Aorta (tissue), 5 donors: ENCODE measurements around the gene NFIC. TPM values are rescaled to one million over a fixed set of nuclear protein-coding genes. Genes with fewer than 3 reads are reported as not detected.
A peak's percentile ranks its signal among the peaks of the same experiment; 100 is the strongest.
"Not testable (repeated sequence)": the region's sequence is repeated elsewhere in the genome, so short reads cannot be mapped to it uniquely, and the experiment has no call there.

Source experiments
- ATAC-seq: fragments of 200-7000 bp; cut with Tn5 transposase; one replicate; pipeline ENCODE4 v1.9.1; 2022; ENCODE audit warnings: moderate library complexity; ENCODE audit not compliant: low FRiP score
- DNase-seq, 2 donors: peaks; one replicate each; pipeline ENCODE4 v3.0.0-alpha.2; 2020
- H3K27ac ChIP-seq, 2 donors: one replicate each; pipeline ENCODE4 v1.5.1; 2013; ENCODE audit warnings: low read length in 2 of 2, mild to moderate bottlenecking in 2 of 2, moderate library complexity in 2 of 2, control low read depth in 1 of 2, inconsistent platforms in 1 of 2, low read depth in 1 of 2
- H3K27me3 ChIP-seq, 2 donors: one replicate each; pipeline ENCODE4 v1.6.1; 2013; ENCODE audit warnings: control low read depth in 1 of 2, low read length in 1 of 2, mild to moderate bottlenecking in 1 of 2, moderate library complexity in 1 of 2; ENCODE audit not compliant: insufficient read depth in 2 of 2, control insufficient read depth in 1 of 2
- H3K36me3 ChIP-seq, 2 donors: one replicate each; pipeline ENCODE4 v1.6.1; 2013; ENCODE audit warnings: control low read depth in 1 of 2, low read length in 1 of 2, mild to moderate bottlenecking in 1 of 2; ENCODE audit not compliant: insufficient read depth in 2 of 2, control insufficient read depth in 1 of 2
- H3K4me1 ChIP-seq, 2 donors: one replicate each; pipeline ENCODE4 v1.6.1; 2013; ENCODE audit warnings: low read length in 2 of 2, control low read depth in 1 of 2, mild to moderate bottlenecking in 1 of 2, moderate library complexity in 1 of 2; ENCODE audit not compliant: insufficient read depth in 2 of 2, control insufficient read depth in 1 of 2
- H3K4me3 ChIP-seq, 2 donors: one replicate each; pipeline ENCODE4 v1.5.1; 2013; ENCODE audit warnings: low read length in 2 of 2, control low read depth in 1 of 2, mild to moderate bottlenecking in 1 of 2
- H3K9me3 ChIP-seq: one replicate; pipeline ENCODE4 v1.6.1; 2013; ENCODE audit warnings: mild to moderate bottlenecking, low read length; ENCODE audit not compliant: control insufficient read depth
- WGBS, 2 donors: extraction: QIAGEN DNeasy Blood & Tissue Kit; methylation state at CpG; one replicate each; pipeline ENCODE4 v1.1.7; 2013; 5-methylcytosine and 5-hydroxymethylcytosine counted together
- intact Hi-C, 2 donors: fragments of 100-400 bp; cut with DNase I; formaldehyde crosslinking; loops; one replicate each; pipeline versions ENCODE4 v1.14.2 to v1.15.0; 2022
- polyA plus RNA-seq, 2 donors: library from polyadenylated mRNA; stranded (reverse); fragments of 200-250 nt; gene quantifications; one replicate each; pipeline ENCODE4 v1.2.3, GENCODE V29; 2013
- total RNA-seq, 2 donors: library from RNA; stranded (reverse); fragmentation: NEBNext Ultra II Directional; extraction: Animal tissue kit (Norgen Biotek cat#: 25700); gene quantifications; one replicate each; pipeline ENCODE4 v1.2.1, GENCODE V29; 2021
- donor health status: healthy with polysubstance abuse.
- donor health status: Bipolar disorder and iron deficiency.
- donor health status: DM: no; HTN: no; CAD: no.
- donor health status: DM: no; HTN: no; CAD: no.
- donor health status: DM: yes; HTN: yes; CAD: no.

The NFIC gene
- total and polyA plus RNA-seq, 4 donors, result 37.5 to 188 (median 106) TPM

DNA sequence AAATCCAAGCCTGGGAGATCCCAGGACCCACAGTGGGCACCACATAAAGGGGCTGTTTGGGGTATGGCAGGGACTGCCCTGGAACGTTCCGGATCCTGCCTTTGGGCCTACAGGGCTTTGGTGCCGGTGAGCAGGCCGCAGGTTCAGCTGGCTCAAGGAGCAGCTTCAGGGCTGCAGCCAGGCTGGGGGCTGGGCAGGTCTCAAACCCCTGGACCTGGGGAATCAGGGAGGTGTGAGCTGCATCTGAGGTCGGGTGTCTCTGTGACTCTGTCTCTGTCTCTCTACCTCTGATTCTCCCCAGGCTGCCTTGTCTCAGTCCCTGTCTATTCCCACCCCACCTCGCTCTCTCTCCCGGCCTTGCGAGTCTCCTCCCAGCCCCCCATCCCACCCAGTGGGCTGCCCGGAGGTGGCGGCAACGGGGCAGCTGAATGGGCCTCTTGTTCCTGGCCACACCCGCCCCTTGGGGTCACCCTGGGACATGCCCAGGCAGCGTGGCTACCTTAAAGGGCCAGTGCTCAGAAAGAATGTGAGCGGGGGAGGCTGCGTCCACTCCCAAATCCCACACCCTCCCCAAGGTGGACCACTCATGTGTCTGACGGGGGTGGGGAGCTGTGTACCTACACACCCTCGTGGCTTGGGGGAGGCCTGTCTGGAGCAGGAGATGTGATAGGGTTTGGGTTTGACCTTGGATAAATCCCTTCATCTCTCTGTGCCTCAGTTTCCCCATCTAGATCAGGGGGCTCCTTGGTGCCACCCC is 31.1 kb downstream of the NFIC start:
- Histone ChIP-seq H3K9me3 (no peaks in the 10 kb centered on the region), H3K36me3 (no peaks in the 10 kb centered on the region), H3K27me3 (no peaks in the 10 kb centered on the region), H3K4me1 (no peaks in the 10 kb centered on the region), H3K27ac (peak overlapping the region in 1 of 2 donors; percentile 87), H3K4me3 (no peak overlapping the region)
- ATAC-seq, result peak; percentile 17
- 28% methylated on average over 16 to 17 of the region's 17 CpGs for WGBS, 2 donors
- DNase-seq, result no peak
- intact Hi-C loops, result no loop called here

DNA sequence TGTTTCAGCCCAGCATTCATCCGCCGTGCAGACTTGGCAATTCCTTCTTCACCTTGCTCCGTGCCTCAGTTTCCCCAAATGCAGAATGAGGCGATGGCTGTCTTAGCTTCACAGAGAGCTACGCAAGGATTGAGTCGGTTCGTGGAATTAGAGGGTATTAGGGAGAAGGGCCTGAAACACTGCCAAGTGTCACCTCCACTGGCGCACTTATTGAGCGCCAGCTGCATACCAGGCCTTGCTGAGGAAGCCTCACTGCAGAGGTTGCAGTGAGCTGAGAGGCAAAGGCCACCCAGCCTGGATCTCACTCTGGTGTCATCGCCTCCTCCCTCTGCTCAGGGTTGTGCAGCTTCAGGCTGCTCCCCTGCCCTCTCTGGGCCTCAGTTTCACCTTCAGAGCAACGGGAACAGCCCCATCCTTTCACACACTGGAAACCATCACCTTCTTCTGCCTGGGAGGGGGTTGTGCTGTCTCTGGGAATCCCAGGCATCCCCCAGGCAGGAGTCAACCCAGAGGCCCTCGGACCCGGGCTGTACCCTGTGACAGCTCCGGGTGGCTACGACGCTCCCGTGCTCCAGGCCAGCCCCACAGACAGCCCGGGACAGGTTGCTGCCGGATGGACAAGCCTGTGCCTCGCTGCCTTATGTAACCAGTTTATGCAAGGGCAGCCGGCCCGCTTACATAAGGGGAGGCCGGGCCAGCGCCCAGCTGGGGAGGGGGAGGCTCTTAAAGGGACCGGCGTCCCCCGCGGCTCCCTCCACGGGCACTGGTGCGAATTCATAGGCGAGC is 31.9 kb downstream of the NFIC start:
- peak overlapping the region in 1 of 2 donors; percentile 87 for H3K27ac ChIP-seq
- peak overlapping the region in 1 of 2 donors; percentile 22 for H3K4me3 ChIP-seq
- no peaks in the 10 kb centered on the region for H3K36me3 ChIP-seq
- H3K9me3 ChIP-seq, result no peaks in the 10 kb centered on the region
- DNase-seq (peak; percentile 75 to 83), ATAC-seq (peak; percentile 83)
- H3K4me1 ChIP-seq, result peaks cover 0 to 1% of the 10 kb centered on the region in 2 donors
- WGBS, 2 donors, result 27 to 32% methylated on average over 31 of the region's 31 CpGs
- intact Hi-C loops, result no loop called here
- no peaks in the 10 kb centered on the region for H3K27me3 ChIP-seq

GRCh38 chr19:3398900-3399278 is 32.5 kb downstream of the NFIC start:
- peaks cover 0 to 2% of the 10 kb centered on the region in 2 donors for H3K4me1 ChIP-seq
- intact Hi-C loops, result no loop called here
- 29 to 42% methylated on average over 10 of the region's 10 CpGs for WGBS, 2 donors
- H3K9me3 ChIP-seq, result no peaks in the 10 kb centered on the region
- no peak for DNase-seq
- no peaks in the 10 kb centered on the region for H3K36me3 ChIP-seq
- peak; percentile 2 for ATAC-seq
- H3K4me3 ChIP-seq, result no peak overlapping the region
- H3K27me3 ChIP-seq, result no peaks in the 10 kb centered on the region
- peak overlapping the region in 1 of 2 donors; percentile 64 for H3K27ac ChIP-seq

- H3K27me3 ChIP-seq, H3K36me3 ChIP-seq, H3K4me1 ChIP-seq, DNase-seq, H3K4me3 ChIP-seq, intact Hi-C loops, ATAC-seq, H3K9me3 ChIP-seq: not testable (repeated sequence)
- 72 to 74% methylated on average over 7 of the region's 7 CpGs for WGBS, 2 donors
- peak overlapping the region in 1 of 2 donors; percentile 64 for H3K27ac ChIP-seq
Observed at GRCh38 chr19:3399311-3399710, 32.9 kb downstream of the NFIC start.

GRCh38 chr19:3401004-3401768 is 34.8 kb downstream of the NFIC start:
- intact Hi-C loops, result loop anchor here in 1 of 2 donors (5.0 kb wide), 1 partner anchor 34 kb away; the partner anchor contains the start of gene NFIC
- Histone ChIP-seq H3K27ac (peak overlapping the region in 1 of 2 donors; percentile 31), H3K36me3 (no peaks in the 10 kb centered on the region), H3K27me3 (no peaks in the 10 kb centered on the region), H3K4me1 (peaks cover 0 to 2% of the 10 kb centered on the region in 2 donors), H3K9me3 (no peaks in the 10 kb centered on the region), H3K4me3 (no peak overlapping the region)
- 84% methylated on average over 17 to 18 of the region's 18 CpGs for WGBS, 2 donors
- ATAC-seq, result no peak
- DNase-seq, result no peak

DNA sequence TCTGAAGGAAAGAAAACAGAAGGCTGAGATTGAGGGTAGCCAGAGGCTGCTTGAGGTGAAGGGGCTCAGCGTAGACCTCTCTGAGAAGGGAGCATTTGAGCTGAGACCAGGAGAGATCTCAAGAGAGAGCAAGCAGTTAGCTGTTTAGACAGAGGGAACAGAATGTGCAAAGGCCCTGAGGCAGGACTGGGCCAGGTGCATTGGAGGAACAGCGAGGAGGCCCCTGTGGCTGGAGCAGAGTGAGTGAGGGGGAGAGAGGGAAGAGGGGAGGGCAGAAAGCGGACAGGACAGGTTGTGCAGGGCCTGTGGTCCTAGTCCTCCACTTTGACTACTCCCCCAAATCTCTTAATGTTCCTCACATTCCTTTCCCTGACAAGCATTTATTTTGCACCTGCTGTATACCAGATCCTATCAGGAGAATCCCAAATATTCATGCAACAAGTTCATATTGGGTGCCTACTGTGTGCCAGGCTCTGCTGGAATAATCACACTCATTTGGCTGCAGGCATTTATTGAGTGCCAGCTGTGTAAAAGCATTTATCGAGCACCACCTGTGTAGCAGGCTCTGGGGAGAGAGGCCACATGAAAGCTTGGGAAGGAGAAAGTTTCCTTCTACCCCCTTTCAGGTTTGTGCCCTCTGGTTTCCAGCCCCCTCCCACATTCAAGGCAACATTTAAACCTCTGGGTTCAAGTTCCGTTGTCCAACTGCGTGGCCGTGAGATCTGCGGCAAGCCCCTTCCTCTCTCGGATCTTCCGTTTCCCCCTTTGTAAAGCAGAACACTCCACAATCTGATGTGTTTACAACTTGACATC is 36.5 kb downstream of the NFIC start:
- intact Hi-C loops, result loop anchor here (2.0 to 5.0 kb wide), 2 partner anchors 36 kb away; partner anchors contain the start of gene NFIC (in 2 of the 2)
- DNase-seq, result no peak
- Histone ChIP-seq H3K27me3 (no peaks in the 10 kb centered on the region), H3K4me1 (peaks cover 0 to 2% of the 10 kb centered on the region in 2 donors), H3K4me3 (no peak overlapping the region), H3K36me3 (no peaks in the 10 kb centered on the region), H3K9me3 (no peaks in the 10 kb centered on the region), H3K27ac (peak overlapping the region in 1 of 2 donors; percentile 78)
- WGBS, 2 donors, result 80 to 81% methylated on average over 10 of the region's 10 CpGs
- ATAC-seq, result no peak

GRCh38 chr19:3403489-3404323 is 37.3 kb downstream of the NFIC start:
- ATAC-seq (peak; percentile 87), DNase-seq (peak; percentile 93 to 97)
- Histone ChIP-seq H3K4me3 (peak overlapping the region in 1 of 2 donors; percentile 6), H3K27ac (peak overlapping the region; percentile 53 to 78), H3K27me3 (no peaks in the 10 kb centered on the region), H3K9me3 (no peaks in the 10 kb centered on the region), H3K36me3 (no peaks in the 10 kb centered on the region), H3K4me1 (peaks cover 0 to 2% of the 10 kb centered on the region in 2 donors)
- 2 to 5% methylated on average over 37 to 49 of the region's 49 CpGs for WGBS, 2 donors
- intact Hi-C loops, result loop anchor here (2.0 to 5.0 kb wide), 4 partner anchors 25 to 67 kb away; partner anchors contain the start of gene NFIC (in 2 of the 2)
